ENCODE measurements around the gene SRSF1.

GRCh38 chr17:57979076-57979475, 28.0 kb downstream of the SRSF1 start:
- TF ChIP-seq, protein P1, sequence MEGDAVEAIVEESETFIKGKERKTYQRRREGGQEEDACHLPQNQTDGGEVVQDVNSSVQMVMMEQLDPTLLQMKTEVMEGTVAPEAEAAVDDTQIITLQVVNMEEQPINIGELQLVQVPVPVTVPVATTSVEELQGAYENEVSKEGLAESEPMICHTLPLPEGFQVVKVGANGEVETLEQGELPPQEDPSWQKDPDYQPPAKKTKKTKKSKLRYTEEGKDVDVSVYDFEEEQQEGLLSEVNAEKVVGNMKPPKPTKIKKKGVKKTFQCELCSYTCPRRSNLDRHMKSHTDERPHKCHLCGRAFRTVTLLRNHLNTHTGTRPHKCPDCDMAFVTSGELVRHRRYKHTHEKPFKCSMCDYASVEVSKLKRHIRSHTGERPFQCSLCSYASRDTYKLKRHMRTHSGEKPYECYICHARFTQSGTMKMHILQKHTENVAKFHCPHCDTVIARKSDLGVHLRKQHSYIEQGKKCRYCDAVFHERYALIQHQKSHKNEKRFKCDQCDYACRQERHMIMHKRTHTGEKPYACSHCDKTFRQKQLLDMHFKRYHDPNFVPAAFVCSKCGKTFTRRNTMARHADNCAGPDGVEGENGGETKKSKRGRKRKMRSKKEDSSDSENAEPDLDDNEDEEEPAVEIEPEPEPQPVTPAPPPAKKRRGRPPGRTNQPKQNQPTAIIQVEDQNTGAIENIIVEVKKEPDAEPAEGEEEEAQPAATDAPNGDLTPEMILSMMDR (IDR thresholded peaks at IDR 0.05): no peak
- TF ChIP-seq POLR2A (IDR thresholded peaks at IDR 0.05): no peak
